ENCODE results near the gene KLF13.

DNA sequence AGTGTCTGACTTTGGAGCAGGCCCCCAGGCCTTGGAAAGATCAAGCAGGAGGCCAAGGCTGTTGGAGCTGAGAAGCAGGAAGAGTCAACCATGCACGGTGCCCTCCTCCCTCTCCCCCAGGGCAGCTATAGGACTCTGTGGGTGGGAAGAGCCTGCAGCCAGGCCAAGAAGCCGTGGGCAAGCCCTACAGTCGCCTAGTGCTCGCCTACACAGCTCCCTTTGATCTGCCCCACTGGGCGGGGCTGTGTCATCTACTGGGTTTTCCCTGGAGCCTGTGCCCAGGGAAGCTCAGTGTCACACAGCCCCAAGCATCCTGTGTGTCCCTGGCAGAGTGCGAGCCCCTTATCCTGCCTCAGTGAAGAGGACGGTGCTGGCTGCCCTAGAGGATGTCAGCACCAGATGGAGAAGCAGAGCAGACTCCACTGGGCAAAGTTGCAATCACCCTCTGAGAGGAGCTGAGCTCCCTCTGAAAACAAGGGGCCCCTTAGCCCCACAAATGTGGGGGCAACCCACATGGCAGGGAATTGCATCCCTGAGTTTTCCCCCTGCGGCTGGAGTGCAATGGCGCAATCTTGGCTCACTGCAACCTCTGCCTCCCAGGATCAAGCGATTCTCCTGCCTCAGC is 72.2 kb downstream of the KLF13 start:
- TF ChIP-seq, protein P1, sequence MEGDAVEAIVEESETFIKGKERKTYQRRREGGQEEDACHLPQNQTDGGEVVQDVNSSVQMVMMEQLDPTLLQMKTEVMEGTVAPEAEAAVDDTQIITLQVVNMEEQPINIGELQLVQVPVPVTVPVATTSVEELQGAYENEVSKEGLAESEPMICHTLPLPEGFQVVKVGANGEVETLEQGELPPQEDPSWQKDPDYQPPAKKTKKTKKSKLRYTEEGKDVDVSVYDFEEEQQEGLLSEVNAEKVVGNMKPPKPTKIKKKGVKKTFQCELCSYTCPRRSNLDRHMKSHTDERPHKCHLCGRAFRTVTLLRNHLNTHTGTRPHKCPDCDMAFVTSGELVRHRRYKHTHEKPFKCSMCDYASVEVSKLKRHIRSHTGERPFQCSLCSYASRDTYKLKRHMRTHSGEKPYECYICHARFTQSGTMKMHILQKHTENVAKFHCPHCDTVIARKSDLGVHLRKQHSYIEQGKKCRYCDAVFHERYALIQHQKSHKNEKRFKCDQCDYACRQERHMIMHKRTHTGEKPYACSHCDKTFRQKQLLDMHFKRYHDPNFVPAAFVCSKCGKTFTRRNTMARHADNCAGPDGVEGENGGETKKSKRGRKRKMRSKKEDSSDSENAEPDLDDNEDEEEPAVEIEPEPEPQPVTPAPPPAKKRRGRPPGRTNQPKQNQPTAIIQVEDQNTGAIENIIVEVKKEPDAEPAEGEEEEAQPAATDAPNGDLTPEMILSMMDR (conservative IDR thresholded peaks at IDR 0.05 in 1 of 2, IDR thresholded peaks at IDR 0.05 in 1 of 2; ENCODE audit: low read depth in 1 of 2, low read length in 2 of 2) = no peak
- TF ChIP-seq EZH2 (IDR thresholded peaks at IDR 0.05; ENCODE audit: low read length, missing control alignments) = no peak
